HEK293T (cell line): ENCODE data around the gene BRINP1.

Source experiments
- ARNT ChIP-seq: fragments of 450-650 bp; IDR thresholded peaks from 2 replicates; pipeline ENCODE4 v1.6.1; 2017; ENCODE audit warnings: mild to moderate bottlenecking
- ELF4 ChIP-seq: fragments of 450-650 bp; IDR thresholded peaks from 2 replicates; pipeline ENCODE4 v1.6.1; 2017; ENCODE audit warnings: antibody characterized with exemption
- FOXK2 ChIP-seq: fragments of 450-650 bp; IDR thresholded peaks from 2 replicates; pipeline ENCODE4 v1.6.1; 2016; ENCODE audit warnings: mild to moderate bottlenecking
- LEF1 ChIP-seq: fragments of 450-650 bp; IDR thresholded peaks from 2 replicates; pipeline ENCODE4 v1.6.1; 2017; ENCODE audit warnings: mild to moderate bottlenecking, borderline replicate concordance
- NFRKB ChIP-seq: fragments of 450-650 bp; IDR thresholded peaks from 2 replicates; pipeline ENCODE4 v1.6.1; 2016; ENCODE audit warnings: mild to moderate bottlenecking, moderate library complexity
- SP1 ChIP-seq: fragments of 450-650 bp; IDR thresholded peaks from 2 replicates; pipeline ENCODE4 v1.6.1; 2017
- SUZ12 ChIP-seq: fragments of 450-650 bp; IDR thresholded peaks from 2 replicates; pipeline ENCODE4 v1.6.1; 2016; ENCODE audit warnings: mild to moderate bottlenecking
- TARDBP ChIP-seq: fragments of 450-650 bp; IDR thresholded peaks from 2 replicates; pipeline ENCODE4 v1.6.1; 2016

- no peak for TF ChIP-seq NFRKB
- TF ChIP-seq SUZ12: no peak
- no peak for TF ChIP-seq TARDBP
- no peak for TF ChIP-seq ELF4
- no peak for TF ChIP-seq SP1
- TF ChIP-seq ARNT: no peak
- no peak for TF ChIP-seq LEF1
- no peak for TF ChIP-seq FOXK2
Observed at GRCh38 chr9:119148855-119149254, 220.4 kb downstream of the BRINP1 start.
